ENCODE measurements around the gene BTG2. TPM values are rescaled to one million over a fixed set of nuclear protein-coding genes. Genes with fewer than 3 reads are reported as not detected.

Gene BTG2
- total RNA-seq, 4 donors from 2014 or later: 74.5 to 169 (median 116) TPM

- peak; percentile 11 for ATAC-seq
- WGBS, 2 donors (ENCODE audit: low coverage in 1 of 2): 24 to 45% methylated on average over 1 to 4 of the region's 4 CpGs
- H3K27ac ChIP-seq: peak overlapping the region; percentile 36 to 78 (median 56)
- no peaks in the 10 kb centered on the region for H3K36me3 ChIP-seq
- TF ChIP-seq CTCF (IDR thresholded peaks at IDR 0.05) (no peak), POLR2AphosphoS5 (IDR thresholded peaks at IDR 0.05) (peak; percentile 66)
- H3K4me3 ChIP-seq: no peak overlapping the region
- H3K9me3 ChIP-seq: no peaks in the 10 kb centered on the region
- peaks cover 3 to 43% (median 5%) of the 10 kb centered on the region in 3 donors for H3K4me1 ChIP-seq
- no peaks in the 10 kb centered on the region for H3K27me3 ChIP-seq
Measured at GRCh38 chr1:203316626-203317093, 11.3 kb downstream of the BTG2 start.

- no peak overlapping the region for H3K4me3 ChIP-seq
- no peaks in the 10 kb centered on the region for H3K36me3 ChIP-seq
- no peaks in the 10 kb centered on the region for H3K9me3 ChIP-seq
- WGBS, 2 donors (ENCODE audit: low coverage in 1 of 2): 83 to 88% methylated on average over 5 to 7 of the region's 7 CpGs
- H3K4me1 ChIP-seq: peaks cover 3 to 53% (median 5%) of the 10 kb centered on the region in 3 donors
- no peak for ATAC-seq
- no peaks in the 10 kb centered on the region for H3K27me3 ChIP-seq
- TF ChIP-seq POLR2A (IDR thresholded peaks at IDR 0.05): no peak
- TF ChIP-seq POLR2AphosphoS5 (IDR thresholded peaks at IDR 0.05): no peak
- TF ChIP-seq EP300 (IDR thresholded peaks at IDR 0.05): no peak
- TF ChIP-seq CTCF (IDR thresholded peaks at IDR 0.05): no peak
- H3K27ac ChIP-seq: peak overlapping the region in 3 of 4 donors; percentile 36 to 78 (median 48)
Measured at GRCh38 chr1:203317429-203318228, 12.3 kb downstream of the BTG2 start.

GRCh38 chr1:203318229-203318517, 12.9 kb downstream of the BTG2 start:
- Histone ChIP-seq H3K27me3 (no peaks in the 10 kb centered on the region), H3K4me3 (no peak overlapping the region), H3K27ac (no peak overlapping the region), H3K9me3 (no peaks in the 10 kb centered on the region), H3K4me1 (peaks cover 3 to 58% (median 8%) of the 10 kb centered on the region in 3 donors), H3K36me3 (no peaks in the 10 kb centered on the region)
- TF ChIP-seq POLR2A (IDR thresholded peaks at IDR 0.05) (no peak), POLR2AphosphoS5 (IDR thresholded peaks at IDR 0.05) (no peak), CTCF (IDR thresholded peaks at IDR 0.05) (no peak), EP300 (IDR thresholded peaks at IDR 0.05) (no peak)
- WGBS, 2 donors (ENCODE audit: low coverage in 1 of 2): 80 to 92% methylated on average over 1 of the region's 1 CpG
- ATAC-seq: no peak

- TF ChIP-seq POLR2A (IDR thresholded peaks at IDR 0.05): no peak
- TF ChIP-seq POLR2AphosphoS5 (IDR thresholded peaks at IDR 0.05): peak; percentile 43
- TF ChIP-seq EP300 (IDR thresholded peaks at IDR 0.05): no peak
- Histone ChIP-seq H3K9me3 (no peaks in the 10 kb centered on the region), H3K36me3 (no peaks in the 10 kb centered on the region), H3K4me1 (peaks cover 3 to 78% (median 33%) of the 10 kb centered on the region in 3 donors), H3K27ac (peak overlapping the region in 3 of 4 donors; percentile 41 to 98 (median 66)), H3K27me3 (no peaks in the 10 kb centered on the region), H3K4me3 (no peak overlapping the region)
- WGBS, 2 donors (ENCODE audit: low coverage in 1 of 2): 18 to 30% methylated on average over 2 to 4 of the region's 6 CpGs
- ATAC-seq: peak; percentile 35
Measured at GRCh38 chr1:203320591-203321272, 15.4 kb downstream of the BTG2 start.

GRCh38 chr1:203321273-203322052, 16.1 kb downstream of the BTG2 start:
- no peaks in the 10 kb centered on the region for H3K9me3 ChIP-seq
- H3K27me3 ChIP-seq: no peaks in the 10 kb centered on the region
- peaks cover 3 to 78% (median 33%) of the 10 kb centered on the region in 3 donors for H3K4me1 ChIP-seq
- TF ChIP-seq CTCF (IDR thresholded peaks at IDR 0.05): no peak
- no peak for TF ChIP-seq POLR2A (IDR thresholded peaks at IDR 0.05)
- no peak for TF ChIP-seq POLR2AphosphoS5 (IDR thresholded peaks at IDR 0.05)
- TF ChIP-seq EP300 (IDR thresholded peaks at IDR 0.05): no peak
- no peak overlapping the region for H3K4me3 ChIP-seq
- peak overlapping the region in 3 of 4 donors; percentile 66 to 98 (median 86) for H3K27ac ChIP-seq
- WGBS, 2 donors (ENCODE audit: low coverage in 1 of 2): 91 to 100% methylated on average over 1 to 4 of the region's 6 CpGs
- H3K36me3 ChIP-seq: no peaks in the 10 kb centered on the region
- no peak for ATAC-seq
